Right kidney (tissue), 1 donor: ENCODE results near the gene SDK1.
"Not testable (repeated sequence)": the region's sequence is repeated elsewhere in the genome, so short reads cannot be mapped to it uniquely, and the experiment has no call there.

Source experiments
- DNase-seq: peaks from one replicate; pipeline ENCODE4 v3.0.0-alpha.2; 2016

SDK1 gene

DNA sequence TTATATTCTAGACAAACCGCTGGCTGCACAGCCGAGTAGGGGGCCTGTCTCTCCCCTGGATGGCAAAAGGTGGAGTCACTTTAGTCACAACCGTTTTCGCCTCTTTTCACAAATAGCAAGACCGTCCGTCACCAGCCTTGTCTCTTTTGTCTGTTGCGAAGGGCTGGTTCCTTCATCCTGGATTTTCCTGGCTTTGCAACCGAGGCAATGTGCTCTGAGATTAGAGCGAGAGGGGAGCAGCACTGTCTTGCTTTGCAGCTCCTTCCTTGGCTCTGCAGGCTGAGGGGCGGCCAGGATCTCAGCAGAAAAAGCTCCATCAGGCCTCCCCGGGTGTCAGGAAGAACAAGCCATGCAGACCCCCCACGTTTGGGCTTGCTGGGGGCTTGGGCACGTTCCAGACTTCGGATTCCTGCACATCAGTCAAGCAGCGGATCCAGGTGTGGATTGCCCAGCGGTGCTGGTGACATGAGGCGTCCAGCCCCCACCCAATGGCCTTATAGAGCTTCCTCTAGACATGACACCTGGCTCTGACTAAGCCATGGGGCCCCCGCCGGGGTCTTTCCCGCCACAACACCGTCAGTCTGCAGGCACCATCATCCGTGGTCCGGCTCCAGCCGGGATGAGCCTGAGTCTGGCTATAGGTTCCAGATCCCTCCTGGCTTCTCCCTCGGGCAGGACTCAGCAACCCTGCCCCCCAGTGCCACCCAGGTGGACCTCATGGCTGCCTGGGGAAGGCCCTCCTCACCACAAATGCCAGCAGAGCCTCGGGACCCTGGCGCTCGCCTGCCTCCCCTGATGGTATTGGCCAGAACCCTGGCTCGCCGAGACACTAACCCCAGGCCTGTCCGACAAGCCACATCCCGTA, 913.5 kb downstream of the SDK1 start:
- DNase-seq: no peak

DNA sequence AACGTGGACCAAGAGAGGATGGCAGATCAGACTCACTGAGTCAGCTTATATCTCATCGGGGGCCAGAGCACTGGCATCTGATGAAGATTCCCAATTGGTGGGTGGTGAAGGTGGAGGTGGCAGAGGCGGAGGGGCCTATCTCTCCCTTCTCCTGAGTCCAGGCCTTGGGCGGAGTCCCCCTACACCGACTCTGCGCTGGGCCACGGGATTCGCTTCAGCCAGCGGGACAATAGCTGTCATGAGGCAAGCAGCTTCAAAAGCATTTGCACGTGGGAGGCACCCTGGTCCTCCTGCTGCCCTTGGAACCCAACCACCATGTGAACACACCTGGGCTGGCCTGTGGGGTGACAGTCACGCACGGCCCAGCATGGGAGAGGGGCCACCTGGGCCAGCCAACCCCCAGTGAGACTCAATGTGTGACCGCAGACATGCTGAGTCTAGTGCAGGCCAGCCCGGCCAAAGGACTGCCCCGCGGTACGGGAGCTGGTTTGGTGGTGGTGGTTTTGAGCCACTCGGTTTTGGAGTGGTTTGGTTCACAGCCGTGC, 914.2 kb downstream of the SDK1 start:
- no peak for DNase-seq

DNA sequence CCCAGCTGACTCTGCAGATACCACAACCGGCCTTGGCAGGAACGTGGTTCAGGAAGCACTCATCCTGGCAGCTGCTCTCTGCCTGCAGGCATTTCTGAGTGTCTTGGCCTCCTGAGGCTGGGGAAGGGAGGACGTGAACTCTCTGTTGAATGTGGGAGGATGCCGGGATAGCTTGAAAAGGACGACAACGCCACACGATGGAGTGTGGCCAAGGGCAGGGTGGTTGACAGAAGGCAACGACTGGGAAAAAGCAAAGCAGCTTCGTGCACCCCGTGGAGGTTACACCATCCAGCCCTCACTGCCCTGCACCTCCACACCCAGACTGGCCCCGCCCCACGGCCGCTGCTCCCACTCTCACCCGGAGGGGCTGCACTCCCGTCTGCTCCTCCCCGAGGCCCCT, 915.0 kb downstream of the SDK1 start:
- DNase-seq: no peak

DNA sequence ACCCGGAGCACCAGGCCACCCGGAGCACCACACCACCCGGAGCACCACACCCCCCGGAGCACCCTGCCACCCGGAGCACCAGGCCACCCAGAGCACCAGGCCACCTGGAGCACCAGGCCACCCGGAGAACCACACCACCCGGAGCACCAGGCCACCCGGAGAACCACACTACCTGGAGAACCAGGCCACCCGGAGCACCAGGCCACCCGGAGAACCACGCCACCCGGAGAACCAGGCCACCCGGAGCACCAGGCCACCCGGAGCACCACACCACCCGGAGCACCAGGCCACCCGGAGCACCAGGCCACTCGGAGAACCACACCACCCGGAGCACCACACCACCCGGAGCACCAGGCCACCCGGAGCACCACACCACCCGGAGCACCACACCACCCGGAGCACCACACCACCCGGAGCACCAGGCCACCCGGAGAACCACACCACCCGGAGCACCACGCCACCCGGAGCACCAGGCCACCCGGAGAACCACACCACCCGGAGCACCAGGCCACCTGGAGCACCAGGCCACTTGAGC, 916.1 kb downstream of the SDK1 start:
- not testable (repeated sequence) for DNase-seq

DNA sequence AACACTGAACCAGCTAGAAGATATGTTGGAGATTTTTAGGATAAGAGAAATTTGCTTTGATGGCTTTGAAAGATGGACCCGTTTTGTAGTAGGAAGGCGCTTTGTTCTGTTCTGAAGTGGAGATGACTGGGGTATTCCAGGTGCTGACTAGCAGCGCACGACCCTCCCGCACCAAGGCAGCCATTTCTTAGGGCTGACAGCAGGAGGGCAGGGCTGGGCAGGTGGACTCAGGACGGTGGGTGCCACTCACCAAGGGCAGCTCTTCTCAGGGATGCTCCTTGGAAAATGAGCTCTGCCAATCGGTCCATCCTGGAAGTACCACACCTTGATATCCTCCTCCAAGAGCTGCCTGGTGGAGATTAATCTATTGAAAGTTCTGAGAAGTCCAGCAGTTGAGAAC, 917.4 kb downstream of the SDK1 start:
- DNase-seq: no peak

DNA sequence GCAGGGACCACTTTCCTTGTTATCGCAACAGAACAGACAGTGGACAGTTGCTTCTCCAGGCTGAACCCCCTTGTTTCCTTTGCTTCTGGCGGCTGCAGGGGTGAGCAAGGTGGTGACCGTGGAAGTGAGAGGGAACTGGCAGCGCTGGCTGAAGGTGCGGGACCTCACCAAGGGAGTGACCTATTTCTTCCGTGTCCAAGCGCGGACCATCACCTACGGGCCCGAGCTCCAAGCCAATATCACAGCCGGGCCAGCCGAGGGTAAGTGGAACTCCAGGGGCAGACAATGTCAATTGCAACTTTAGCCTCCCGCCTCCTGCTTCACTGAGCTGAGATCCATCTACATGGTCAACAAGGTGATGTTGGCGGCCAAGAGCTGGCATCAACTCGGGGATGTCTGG, 919.0 kb downstream of the SDK1 start:
- DNase-seq: no peak

DNA sequence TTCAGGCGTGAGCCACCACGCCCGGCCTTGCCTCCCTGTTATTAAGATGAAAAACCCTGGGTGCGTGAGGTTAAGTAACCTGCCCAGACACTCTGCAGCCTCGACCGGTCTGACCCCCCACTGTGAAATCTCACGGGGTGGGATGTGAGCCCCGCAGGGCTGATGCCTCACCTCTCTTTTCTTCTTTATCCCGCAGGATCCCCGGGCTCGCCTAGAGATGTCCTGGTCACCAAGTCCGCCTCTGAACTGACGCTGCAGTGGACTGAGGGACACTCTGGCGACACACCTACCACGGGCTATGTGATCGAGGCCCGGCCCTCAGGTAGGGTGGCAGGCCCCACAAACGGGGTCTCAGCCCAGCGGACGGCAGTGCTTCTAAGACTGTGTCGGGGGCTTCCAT, 920.0 kb downstream of the SDK1 start:
- DNase-seq: no peak

DNA sequence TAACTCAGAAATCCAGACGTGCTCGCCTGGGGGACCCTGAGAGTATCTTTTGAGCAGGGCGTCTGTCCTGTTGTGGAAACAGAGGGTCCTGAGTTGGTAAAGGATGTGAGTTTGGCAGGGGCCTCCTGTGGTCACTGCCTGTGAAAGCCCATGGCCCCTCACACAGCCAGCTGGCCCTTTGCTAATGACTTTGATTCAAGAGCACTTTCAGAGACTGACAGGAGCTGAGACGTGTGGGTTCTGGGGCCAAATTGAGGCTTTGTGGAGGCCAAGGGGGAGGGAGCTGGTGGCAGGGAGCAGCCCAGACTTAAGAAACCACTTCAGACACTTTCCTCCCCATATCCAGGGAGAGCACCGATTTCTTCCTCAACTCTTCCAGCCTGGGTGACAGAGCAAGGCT, 921.6 kb downstream of the SDK1 start:
- no peak for DNase-seq

DNA sequence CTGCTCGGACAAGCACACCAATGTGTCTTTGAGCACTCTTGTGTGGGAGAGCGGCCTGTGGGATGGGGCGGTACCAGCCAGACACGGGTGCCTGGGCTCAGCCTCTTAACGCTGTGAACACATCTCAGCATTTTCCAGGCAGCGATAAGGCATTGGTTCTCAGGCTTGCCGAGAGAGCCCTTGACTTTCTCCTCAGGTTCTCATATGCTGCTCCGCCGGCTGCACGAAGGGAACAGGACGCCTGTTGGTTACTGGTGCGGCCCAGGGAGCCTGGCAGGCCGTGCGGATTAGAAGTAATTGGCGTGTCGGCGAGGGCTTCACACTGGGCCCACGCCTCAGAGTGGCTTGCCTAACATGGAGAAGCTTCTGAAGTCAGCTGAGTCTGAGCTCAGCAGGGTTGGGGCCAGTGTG, 924.3 kb downstream of the SDK1 start:
- DNase-seq: no peak

DNA sequence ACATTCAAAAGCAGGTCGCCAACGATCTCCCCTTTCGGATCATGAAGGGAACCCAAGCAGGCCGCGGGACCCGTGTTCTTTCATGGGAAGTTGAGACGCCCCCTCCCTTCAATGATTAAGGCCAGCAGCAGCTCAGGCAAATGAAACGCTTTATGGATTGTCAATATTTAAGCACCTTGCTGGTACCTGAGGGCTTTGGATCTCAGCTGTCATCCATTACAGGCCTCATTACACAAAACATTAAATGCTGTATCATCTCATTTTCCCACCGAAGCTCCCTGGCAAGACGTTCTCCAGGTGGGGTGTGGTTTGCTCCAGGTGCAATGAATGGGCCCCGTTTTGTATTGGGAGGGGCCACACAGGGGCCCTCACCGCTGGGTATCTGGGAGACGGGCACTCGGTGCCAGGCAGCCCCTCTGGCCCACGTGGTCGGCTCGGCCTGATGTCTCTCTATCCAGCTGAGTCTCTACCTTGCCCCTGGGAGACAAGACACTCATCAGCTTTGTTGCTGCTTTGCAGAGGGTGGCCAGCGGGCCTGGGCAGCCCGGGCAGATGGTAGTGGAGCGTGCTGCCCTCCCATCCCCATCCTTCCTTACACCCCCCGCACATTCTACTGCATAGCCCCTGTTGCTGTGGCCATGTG, 925.0 kb downstream of the SDK1 start:
- no peak for DNase-seq

DNA sequence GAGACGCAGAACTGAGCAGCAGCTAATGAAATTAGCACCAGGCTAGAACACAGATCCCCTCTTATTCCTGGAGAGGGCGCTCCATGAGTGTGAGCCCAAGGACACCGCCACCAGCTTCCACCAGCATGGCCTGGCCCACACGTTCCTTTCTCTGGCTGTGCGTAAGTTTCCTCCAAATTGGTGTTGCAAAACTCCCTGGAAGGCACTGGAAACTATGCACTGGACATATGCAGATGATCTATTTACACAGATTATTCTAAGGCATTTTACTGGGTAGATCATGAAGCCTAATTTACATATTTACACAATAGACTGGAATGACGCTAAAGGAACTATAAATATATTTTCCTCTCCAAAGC, 925.5 kb downstream of the SDK1 start:
- DNase-seq: no peak

DNA sequence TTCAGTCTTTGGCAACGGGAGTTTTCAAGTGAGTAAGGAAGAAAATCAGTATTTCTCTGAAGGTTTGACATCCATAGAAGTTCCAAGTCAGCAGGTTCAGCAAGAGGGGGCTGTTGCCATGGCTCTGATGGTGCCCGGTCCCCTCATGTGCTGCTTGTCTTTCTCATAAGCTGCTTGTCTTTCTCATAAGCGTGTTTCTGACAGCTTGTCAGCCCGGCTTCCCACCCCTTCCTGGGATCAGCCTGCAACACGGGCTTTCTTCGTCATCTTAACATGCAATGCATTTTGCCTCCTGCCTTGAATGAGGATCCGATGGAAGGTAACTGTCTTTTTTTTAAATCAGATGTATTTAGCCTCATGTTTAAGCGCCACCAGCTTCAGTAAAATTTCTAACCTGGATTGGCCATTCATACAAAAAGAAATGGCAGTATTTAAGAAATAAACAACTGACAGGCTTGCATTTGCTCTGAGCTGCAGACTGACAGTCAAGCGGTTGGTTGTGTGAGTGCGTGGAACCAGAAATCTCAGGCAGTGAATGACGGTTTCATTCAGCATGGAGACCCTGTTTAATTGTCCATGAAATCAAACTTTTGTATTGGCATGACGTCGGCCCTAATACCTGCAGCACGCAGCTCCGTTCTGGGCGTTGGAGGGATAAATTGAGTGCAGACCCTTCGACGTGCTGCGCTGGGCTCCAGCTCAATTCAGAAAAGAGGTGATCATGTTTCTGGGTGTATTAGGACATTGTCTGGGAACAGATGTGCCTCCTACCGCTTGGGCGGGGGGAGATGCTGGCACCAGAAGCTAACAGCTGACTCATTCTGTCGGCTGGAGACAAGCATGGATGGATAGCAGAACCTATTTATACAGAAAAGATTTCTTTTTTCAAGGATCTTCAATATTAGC, 926.3 kb downstream of the SDK1 start:
- no peak for DNase-seq

DNA sequence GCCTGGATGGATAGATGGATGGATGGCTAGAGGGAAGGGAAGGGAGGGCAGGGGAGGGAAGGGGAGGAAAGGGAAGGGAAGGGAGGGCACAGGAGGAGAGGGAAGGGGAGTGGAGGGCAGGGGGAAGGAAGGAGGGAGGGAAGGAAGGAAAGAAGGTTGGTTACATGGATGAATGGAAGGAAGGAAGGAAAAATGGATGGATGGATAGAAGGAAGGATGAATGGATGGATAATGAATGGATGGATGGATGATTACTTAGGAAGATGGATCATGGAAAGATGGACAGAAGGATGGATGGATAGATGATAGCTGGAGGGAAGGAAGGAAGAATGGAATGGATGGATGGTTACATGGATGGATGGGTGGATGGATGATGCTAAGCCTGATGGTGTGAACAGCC, 929.3 kb downstream of the SDK1 start:
- DNase-seq: no peak

DNA sequence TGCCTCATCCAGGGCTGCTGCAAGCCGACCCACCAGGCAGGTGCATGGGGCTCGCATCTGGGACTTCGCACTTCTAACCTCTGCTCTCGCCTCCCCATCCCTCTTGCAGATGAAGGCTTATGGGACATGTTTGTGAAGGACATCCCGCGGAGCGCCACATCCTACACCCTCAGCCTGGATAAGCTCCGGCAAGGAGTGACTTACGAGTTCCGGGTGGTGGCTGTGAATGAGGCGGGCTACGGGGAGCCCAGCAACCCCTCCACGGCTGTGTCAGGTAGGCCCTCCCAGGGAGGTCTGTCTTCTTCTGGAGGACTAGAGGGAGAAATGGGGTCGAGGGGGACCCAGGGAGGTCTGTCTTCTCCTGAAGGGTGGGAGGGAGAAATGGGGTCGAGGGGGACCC, 932.1 kb downstream of the SDK1 start:
- no peak for DNase-seq

DNA sequence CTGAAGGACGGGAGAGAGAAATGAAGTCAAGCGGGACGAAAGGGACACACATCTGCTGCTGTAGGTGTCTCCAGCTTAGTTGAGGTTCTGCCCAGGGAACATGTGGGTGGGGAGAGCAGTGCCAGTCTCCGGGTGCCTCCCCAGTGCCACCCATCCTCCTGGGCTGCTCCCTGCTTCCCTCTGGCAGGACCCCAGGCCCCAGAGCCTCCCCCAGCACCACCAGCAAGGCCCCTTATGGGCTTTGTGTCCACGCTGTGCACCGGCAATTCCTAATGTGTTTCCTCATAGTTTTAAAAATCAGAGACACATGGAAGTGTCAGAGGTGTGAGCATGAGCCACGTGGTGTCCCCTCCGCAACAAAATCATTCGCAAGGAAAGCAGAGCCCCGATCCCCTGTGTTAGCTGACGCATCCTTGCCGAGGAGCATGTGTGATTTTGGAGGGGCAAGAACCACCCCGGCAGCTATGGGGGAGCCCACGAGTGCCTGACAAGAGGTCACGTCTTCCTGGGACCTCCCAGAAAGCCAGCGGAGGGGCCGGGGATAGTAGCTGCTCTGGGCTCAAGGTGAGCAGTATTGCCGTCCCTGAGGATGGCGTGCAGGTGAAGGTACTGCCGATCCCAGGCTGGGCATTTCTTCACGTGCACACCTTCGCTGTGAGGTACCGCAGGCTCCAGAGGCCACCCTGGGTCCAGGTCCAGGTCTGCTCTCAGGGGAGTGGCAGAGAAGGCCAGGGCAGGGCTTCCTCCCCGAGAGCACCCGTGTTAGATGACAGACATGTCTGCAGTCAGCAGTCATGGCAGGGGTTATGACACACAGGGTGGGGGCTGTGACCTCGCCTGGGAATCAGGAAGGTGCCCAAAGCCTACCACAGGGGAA, 932.8 kb downstream of the SDK1 start:
- DNase-seq: no peak

DNA sequence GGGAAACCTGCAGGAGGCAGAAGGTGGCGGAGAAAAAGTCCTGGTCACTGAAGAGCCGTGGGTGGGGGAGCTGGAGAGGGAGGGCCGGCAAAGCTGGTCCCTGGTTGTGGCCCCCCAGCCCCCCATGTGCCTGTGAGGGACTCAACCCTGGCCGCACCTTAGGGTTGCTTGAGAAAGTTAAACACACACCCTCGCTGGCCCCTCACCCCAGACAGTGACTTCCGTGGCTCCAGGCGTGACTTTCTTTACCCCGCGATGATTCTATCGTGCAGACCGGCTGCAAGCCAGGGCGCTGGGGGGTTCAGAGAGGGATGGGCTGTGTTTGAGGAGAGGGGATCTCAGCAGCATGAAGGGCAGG, 933.4 kb downstream of the SDK1 start:
- DNase-seq: no peak

DNA sequence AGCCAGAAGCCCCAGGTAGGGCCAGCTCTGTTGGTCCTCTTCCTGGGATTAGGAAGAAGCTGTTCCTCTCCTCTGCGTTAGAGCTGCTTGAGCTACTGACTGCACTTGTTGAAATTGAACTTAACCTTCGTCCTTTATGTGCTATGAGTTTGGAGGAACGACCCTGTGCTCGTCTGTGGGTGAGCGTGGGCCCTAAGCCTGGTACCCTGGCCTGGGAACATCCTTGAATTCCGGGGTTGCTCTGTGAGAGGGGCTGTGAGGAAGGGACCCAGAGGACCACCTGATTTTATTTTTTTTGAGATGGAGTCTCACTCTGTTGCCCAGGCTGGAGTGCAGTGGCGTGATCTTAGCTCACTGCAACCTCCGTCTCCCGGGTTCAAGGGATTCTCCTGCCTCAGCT, 933.8 kb downstream of the SDK1 start:
- no peak for DNase-seq

DNA sequence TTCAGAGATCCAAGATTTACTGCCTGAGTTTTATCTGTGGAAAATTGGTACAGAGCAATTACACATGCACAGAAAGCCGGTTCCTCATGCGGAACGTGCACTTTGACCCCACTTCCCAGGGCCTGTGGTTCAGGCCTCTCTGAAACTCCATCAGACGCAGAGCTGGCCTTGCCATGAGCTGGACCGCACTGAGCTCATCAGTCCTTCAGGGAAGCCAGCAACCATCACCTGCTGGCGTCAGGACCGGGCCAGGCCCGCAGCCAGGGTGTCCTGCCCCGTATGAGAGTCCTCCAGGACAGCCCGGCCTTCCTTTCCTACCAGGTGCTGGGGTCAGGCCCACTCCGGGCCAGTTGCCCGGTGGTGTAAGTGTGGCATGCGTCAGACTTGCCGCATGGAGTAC, 934.5 kb downstream of the SDK1 start:
- DNase-seq: no peak

DNA sequence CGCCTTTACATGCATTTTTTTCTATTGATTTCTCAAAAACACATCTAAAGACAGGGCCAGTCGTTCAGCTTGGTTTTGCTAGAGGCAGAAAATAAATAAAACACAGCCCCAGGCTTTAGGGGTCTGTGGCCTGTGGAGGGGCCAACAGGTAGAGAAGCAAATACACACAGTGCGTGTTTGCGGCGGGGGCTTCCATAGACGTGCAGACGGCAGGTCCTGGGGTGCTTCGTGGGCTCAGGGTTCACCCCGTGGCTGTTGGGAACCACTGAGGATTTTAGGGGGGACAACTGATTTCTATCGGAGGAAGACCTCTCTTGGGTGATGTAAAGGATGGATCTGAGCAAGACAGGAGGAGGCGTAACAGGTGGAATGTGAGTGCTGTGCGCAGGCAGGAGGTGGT, 935.3 kb downstream of the SDK1 start:
- DNase-seq: no peak

DNA sequence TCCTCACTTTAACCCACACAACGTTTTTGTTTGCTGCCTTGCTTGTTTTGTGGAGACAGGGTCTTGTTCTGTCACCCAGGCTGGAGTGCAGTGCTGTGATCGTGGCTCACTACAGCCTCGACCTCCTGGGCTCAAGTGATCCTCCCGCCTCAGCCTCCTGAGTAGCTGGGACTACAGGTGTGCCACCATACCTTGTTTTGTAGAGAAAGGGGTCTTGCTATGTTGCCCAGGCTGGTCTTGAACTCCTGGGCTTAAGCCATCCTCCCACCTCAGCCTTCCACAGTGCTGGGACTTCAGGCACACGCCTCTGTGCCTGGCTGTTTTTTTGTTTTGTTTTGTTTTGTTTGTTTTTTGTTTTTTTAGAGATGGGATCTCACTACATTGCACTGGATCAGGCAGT, 935.8 kb downstream of the SDK1 start:
- DNase-seq: not testable (repeated sequence)
